ENCODE measurements around the gene SLC44A2.

The SLC44A2 gene

GRCh38 chr19:10617409-10618121 lies 7.8 kb upstream of the SLC44A2 start:
- no peak for DNase-seq

DNA sequence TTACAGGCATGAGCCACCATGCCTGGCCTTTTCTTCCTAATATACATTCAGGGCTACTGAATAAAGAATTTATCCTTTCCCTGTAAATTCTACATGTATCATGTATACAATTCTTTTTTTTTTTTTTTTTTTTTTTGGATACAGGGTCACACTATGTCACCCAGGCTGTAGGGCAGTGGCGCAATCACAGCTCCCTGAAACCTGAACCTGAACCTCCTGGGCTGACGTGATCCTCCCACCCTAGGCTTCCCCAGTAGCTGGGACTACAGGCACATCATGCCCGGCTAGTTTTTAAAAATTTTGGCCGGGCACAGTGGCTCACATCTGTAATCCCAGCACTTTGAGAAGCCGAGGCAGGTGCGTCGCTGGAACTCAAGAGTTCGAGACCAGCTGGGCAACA lies 6.5 kb upstream of the SLC44A2 start:
- no peak for DNase-seq

DNA sequence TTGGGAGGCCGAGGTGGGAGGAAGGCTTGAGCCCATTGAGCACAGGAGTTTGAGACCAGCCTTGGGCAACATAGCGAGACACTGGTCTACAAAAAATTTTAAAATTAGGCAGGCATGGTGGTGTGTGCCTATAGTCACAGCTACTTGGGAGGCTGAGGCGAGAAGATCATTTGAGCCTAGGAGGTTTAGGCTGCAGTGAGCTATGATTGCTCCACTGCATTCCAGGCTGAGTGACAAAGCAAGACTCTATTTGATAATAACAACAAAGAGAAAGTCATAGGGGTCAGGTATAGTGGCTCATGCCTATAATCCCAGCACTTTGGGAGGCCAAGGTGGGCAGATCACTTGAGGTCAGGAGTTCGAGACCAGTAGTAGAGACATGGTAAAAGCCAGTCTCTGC lies 4.6 kb upstream of the SLC44A2 start:
- DNase-seq = no peak

DNA sequence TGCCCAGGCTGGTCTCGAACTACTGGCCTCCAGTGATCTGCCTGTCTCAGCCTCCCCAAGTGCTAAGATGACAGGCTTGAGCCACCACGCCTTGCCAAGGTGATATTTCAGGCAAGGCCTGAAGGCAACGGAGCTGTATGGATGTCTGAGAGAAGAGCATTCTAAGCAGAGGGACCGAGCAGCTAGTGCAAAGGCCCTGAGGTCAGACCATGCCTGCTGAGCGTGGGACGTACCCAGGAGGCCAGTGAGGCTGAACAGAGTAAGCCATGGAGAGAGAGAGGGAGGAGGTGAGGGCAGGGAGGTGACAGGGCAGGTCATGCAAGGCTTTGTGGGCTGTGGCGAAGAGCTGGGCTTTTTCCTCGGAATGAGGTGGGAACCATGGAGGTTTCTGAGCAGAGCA lies 3.4 kb upstream of the SLC44A2 start:
- no peak for DNase-seq

- DNase-seq = peak; percentile 50
Measured at GRCh38 chr19:10624585-10624984, 768 bp upstream of the SLC44A2 start.

DNA sequence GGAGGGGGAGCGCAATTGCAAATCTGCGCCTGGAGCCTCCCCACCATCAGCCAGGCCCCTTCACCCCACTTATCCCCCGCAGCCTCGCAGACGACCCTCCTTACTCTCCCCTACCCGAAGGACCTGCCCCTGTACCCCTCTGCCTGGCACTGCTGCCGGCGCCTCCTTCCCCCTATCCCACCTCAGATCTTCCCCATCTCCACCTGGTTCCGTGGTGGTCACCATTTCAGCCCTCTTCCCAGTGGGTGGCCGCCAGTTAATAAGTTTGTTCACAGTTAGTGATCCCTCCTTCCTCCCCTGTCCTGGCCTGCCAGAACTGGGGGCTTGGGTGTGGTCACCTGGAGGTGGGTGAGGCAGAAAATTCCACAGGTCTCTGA lies 397 bp downstream of the SLC44A2 start:
- DNase-seq = no peak

DNA sequence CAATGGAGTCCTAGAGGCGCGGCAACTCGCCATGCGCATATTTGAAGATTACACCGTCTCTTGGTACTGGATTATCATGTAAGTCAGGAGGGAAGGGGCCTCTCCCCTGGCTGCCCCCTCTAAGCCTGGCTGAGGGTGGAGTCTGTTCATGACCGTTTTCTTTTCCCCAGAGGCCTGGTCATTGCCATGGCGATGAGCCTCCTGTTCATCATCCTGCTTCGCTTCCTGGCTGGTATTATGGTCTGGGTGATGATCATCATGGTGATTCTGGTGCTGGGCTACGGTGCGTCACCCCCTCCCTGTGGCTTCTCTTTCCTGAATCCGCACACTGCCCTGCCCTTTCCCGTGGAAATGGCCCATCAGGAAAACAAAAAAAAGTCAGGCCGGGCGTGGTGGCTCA lies 6.5 kb downstream of the SLC44A2 start:
- DNase-seq = no peak

DNA sequence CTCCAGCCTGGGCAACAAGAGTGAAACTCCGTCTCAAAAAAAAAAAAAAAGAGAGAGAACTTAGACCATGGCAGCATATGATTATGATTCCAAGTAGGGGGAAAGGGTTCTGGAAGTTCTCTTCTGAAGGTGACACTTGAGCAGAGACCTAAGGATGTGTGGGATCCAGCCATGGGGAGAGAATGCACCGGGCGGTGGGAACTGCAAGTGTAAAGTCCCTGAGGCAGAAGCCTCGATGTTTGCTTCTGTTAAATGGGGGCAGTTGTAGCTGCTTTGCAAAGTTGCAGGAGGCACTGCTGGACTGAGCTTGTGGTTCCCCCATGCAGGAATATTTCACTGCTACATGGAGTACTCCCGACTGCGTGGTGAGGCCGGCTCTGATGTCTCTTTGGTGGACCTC lies 9.1 kb downstream of the SLC44A2 start:
- no peak for DNase-seq

DNA sequence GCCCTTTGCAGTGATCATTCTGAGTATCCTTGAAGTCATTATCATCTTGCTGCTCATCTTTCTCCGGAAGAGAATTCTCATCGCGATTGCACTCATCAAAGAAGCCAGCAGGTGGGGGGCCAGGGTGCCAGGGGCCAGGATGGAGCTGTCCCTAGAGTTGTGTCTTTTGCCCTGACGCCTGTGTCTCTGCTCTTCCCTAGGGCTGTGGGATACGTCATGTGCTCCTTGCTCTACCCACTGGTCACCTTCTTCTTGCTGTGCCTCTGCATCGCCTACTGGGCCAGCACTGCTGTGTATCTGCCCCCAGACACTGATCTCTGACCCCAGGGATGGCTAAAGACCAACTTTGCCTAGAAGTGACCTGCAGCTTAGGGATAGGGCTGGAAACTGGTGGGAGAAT lies 9.6 kb downstream of the SLC44A2 start:
- DNase-seq = no peak

DNA sequence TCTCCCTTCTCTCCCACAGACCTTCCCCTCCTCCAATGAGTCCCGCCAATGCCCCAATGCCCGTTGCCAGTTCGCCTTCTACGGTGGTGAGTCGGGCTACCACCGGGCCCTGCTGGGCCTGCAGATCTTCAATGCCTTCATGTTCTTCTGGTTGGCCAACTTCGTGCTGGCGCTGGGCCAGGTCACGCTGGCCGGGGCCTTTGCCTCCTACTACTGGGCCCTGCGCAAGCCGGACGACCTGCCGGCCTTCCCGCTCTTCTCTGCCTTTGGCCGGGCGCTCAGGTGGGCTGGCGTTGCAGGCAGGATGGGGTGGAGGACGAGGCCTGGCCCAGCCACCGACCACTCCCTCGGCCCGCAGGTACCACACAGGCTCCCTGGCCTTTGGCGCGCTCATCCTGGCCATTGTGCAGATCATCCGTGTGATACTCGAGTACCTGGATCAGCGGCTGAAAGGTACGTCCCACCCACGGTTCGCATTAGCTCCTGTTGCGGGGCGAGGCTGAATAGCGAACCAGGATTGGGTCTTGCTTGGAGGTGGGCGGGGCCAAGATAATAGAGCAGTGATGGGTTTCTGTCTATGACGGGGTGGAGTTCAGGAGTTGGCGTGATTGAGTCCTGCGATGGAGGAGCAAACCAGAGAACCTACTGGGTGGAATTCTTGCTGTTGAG lies 11.1 kb downstream of the SLC44A2 start:
- no peak for DNase-seq

GRCh38 chr19:10637894-10638293 lies 12.5 kb downstream of the SLC44A2 start:
- DNase-seq = no peak

DNA sequence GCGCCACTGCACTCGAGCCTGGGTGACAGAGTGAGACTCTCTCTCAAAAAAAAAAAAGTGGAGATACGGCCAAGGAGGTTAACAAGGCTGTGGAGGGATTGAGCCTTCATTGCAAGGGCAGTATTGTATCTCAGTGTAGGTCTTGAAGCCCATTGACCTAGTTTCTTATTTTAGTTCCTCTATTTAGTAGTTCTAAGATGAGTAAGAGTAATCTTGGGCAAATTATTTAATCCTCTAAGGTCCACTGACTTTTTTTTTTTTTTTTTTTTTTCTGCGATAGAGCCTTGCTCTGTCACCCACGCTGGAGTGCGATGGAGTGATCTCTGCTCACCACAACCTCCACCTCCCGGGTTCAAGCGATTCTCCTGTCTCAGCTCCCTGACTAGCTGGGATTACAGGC lies 14.5 kb downstream of the SLC44A2 start:
- no peak for DNase-seq

GRCh38 chr19:10640361-10640760 lies 15.0 kb downstream of the SLC44A2 start:
- no peak for DNase-seq

GRCh38 chr19:10641248-10641647 lies 15.9 kb downstream of the SLC44A2 start:
- no peak for DNase-seq

- DNase-seq = no peak
Measured at GRCh38 chr19:10642473-10643171, 17.3 kb downstream of the SLC44A2 start.

- DNase-seq = no peak
Measured at GRCh38 chr19:10643172-10643967, 18.0 kb downstream of the SLC44A2 start.

DNA sequence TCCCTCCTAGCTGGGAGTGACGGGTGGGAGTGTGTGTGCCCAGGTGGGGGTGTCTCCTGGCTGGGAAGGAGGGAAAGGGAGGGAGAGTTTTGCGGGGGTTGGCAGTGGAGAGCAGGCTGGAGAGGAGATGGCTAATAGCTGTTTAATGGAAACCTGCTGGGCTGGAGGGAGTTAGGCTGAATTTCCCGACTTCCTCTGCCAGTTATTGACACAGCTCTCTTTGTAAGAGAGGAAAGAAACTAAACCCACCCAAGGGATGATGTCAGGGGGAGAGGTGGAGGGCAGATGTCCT lies 18.6 kb downstream of the SLC44A2 start:
- DNase-seq = no peak

- DNase-seq = peak; percentile 91
Measured at GRCh38 chr19:10644260-10645007, 19.1 kb downstream of the SLC44A2 start.

- no peak for DNase-seq
Measured at GRCh38 chr19:10646456-10647159, 21.3 kb downstream of the SLC44A2 start.

- DNase-seq = no peak
Measured at GRCh38 chr19:10648360-10648759, 23.0 kb downstream of the SLC44A2 start.

- DNase-seq = no peak
Measured at GRCh38 chr19:10651851-10652250, 26.5 kb downstream of the SLC44A2 start.

DNA sequence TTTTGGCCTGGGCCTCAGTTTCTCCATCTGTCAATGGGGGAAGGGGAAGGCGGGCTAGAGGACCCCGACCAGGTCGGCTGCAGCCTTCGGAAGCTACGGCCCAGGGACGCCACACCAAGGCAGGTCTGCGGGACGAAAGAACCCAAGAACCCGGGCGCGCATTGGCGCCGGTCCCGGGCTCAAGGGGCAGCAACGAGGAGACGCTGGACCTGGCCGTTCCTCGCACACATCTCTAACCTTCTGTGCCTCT lies 28.1 kb downstream of the SLC44A2 start:
- DNase-seq = no peak

Data from CD4-positive, alpha-beta T cell treated with Interleukin-6 for 4 hours (primary cell).